ENCODE measurements around the gene FTO. TPM values are rescaled to one million over a fixed set of nuclear protein-coding genes. Genes with fewer than 3 reads are reported as not detected.

The FTO gene
- total RNA-seq, 2 donors from 2014 or later = 55.4 to 57.4 TPM

- DNase-seq (ENCODE audit: low spot score) (no peak), ATAC-seq (peak in 1 of 2 donors; percentile 41)
- H3K27me3 Mint-ChIP-seq = no peaks in the 10 kb centered on the region
- H3K4me1 Mint-ChIP-seq (ENCODE audit: low read depth in 2 of 2) = peaks cover 19 to 25% of the 10 kb centered on the region in 2 donors
- peaks cover 4% of the 10 kb centered on the region for H3K36me3 Mint-ChIP-seq
- H3K27ac Mint-ChIP-seq = peak overlapping the region in 1 of 2 donors; percentile 7
- H3K9me3 Mint-ChIP-seq = no peaks in the 10 kb centered on the region
- H3K4me3 Mint-ChIP-seq = no peak overlapping the region
These were observed 117.5 kb downstream of the FTO start for GRCh38 chr16:53821487-53821886.

- DNase-seq (ENCODE audit: low spot score) (no peak), ATAC-seq (no peak)
- H3K4me3 Mint-ChIP-seq = no peak overlapping the region
- H3K4me1 Mint-ChIP-seq (ENCODE audit: low read depth in 2 of 2) = peaks cover 14 to 20% of the 10 kb centered on the region in 2 donors
- H3K36me3 Mint-ChIP-seq = no peaks in the 10 kb centered on the region
- no peaks in the 10 kb centered on the region for H3K9me3 Mint-ChIP-seq
- peak overlapping the region in 1 of 2 donors; percentile 7 for H3K27ac Mint-ChIP-seq
- H3K27me3 Mint-ChIP-seq = no peaks in the 10 kb centered on the region
These were observed 118.1 kb downstream of the FTO start for GRCh38 chr16:53821957-53822625.

GRCh38 chr16:53822936-53823529 is 119.1 kb downstream of the FTO start:
- Mint-ChIP-seq H3K4me3 (no peak overlapping the region), H3K27me3 (no peaks in the 10 kb centered on the region), H3K27ac (no peak overlapping the region), H3K9me3 (no peaks in the 10 kb centered on the region), H3K36me3 (no peaks in the 10 kb centered on the region), H3K4me1 (ENCODE audit: low read depth in 2 of 2) (peaks cover 14 to 20% of the 10 kb centered on the region in 2 donors)
- DNase-seq (ENCODE audit: low spot score) = no peak
- ATAC-seq = no peak

GRCh38 chr16:53826658-53827057 is 122.7 kb downstream of the FTO start:
- H3K4me1 Mint-ChIP-seq (ENCODE audit: low read depth in 2 of 2) = peaks cover 7 to 9% of the 10 kb centered on the region in 2 donors
- no peaks in the 10 kb centered on the region for H3K36me3 Mint-ChIP-seq
- H3K27me3 Mint-ChIP-seq = no peaks in the 10 kb centered on the region
- no peak overlapping the region for H3K4me3 Mint-ChIP-seq
- no peak for ATAC-seq
- H3K27ac Mint-ChIP-seq = no peak overlapping the region
- DNase-seq (ENCODE audit: low spot score) = no peak
- H3K9me3 Mint-ChIP-seq = no peaks in the 10 kb centered on the region

GRCh38 chr16:53827741-53828140 is 123.8 kb downstream of the FTO start:
- ATAC-seq = no peak
- Mint-ChIP-seq H3K27ac (no peak overlapping the region), H3K9me3 (no peaks in the 10 kb centered on the region), H3K4me1 (ENCODE audit: low read depth in 2 of 2) (peaks cover 0 to 5% of the 10 kb centered on the region in 2 donors), H3K27me3 (no peaks in the 10 kb centered on the region), H3K4me3 (no peak overlapping the region), H3K36me3 (peaks cover under 1% of the 10 kb centered on the region)
- no peak for DNase-seq (ENCODE audit: low spot score)

GRCh38 chr16:53829186-53829747 is 125.3 kb downstream of the FTO start:
- no peak overlapping the region for H3K4me3 Mint-ChIP-seq
- H3K9me3 Mint-ChIP-seq = no peaks in the 10 kb centered on the region
- ATAC-seq = no peak
- no peaks in the 10 kb centered on the region for H3K27me3 Mint-ChIP-seq
- no peak for DNase-seq (ENCODE audit: low spot score)
- peaks cover 0 to 5% of the 10 kb centered on the region in 2 donors for H3K4me1 Mint-ChIP-seq (ENCODE audit: low read depth in 2 of 2)
- H3K36me3 Mint-ChIP-seq = peaks cover 4% of the 10 kb centered on the region
- H3K27ac Mint-ChIP-seq = no peak overlapping the region

GRCh38 chr16:53832896-53833544 is 129.1 kb downstream of the FTO start:
- no peak for DNase-seq (ENCODE audit: low spot score)
- Mint-ChIP-seq H3K4me1 (ENCODE audit: low read depth in 2 of 2) (peaks cover 0 to 17% of the 10 kb centered on the region in 2 donors), H3K27me3 (no peaks in the 10 kb centered on the region), H3K27ac (no peak overlapping the region), H3K4me3 (no peak overlapping the region), H3K9me3 (no peaks in the 10 kb centered on the region), H3K36me3 (peaks cover 4% of the 10 kb centered on the region)
- no peak for ATAC-seq

GRCh38 chr16:53836142-53836541 is 132.2 kb downstream of the FTO start:
- H3K27ac Mint-ChIP-seq = no peak overlapping the region
- no peaks in the 10 kb centered on the region for H3K9me3 Mint-ChIP-seq
- DNase-seq (ENCODE audit: low spot score) = no peak
- H3K36me3 Mint-ChIP-seq = peaks cover 4% of the 10 kb centered on the region
- no peak for ATAC-seq
- H3K4me1 Mint-ChIP-seq (ENCODE audit: low read depth in 2 of 2) = peaks cover 0 to 23% of the 10 kb centered on the region in 2 donors
- H3K4me3 Mint-ChIP-seq = no peak overlapping the region
- no peaks in the 10 kb centered on the region for H3K27me3 Mint-ChIP-seq

GRCh38 chr16:53836680-53837079 is 132.7 kb downstream of the FTO start:
- no peaks in the 10 kb centered on the region for H3K9me3 Mint-ChIP-seq
- H3K4me3 Mint-ChIP-seq = no peak overlapping the region
- DNase-seq (ENCODE audit: low spot score) = no peak
- no peak overlapping the region for H3K27ac Mint-ChIP-seq
- peaks cover 4% of the 10 kb centered on the region for H3K36me3 Mint-ChIP-seq
- H3K27me3 Mint-ChIP-seq = no peaks in the 10 kb centered on the region
- no peak for ATAC-seq
- peaks cover 0 to 20% of the 10 kb centered on the region in 2 donors for H3K4me1 Mint-ChIP-seq (ENCODE audit: low read depth in 2 of 2)

GRCh38 chr16:53837426-53837825 is 133.5 kb downstream of the FTO start:
- peaks cover 4% of the 10 kb centered on the region for H3K36me3 Mint-ChIP-seq
- no peak overlapping the region for H3K27ac Mint-ChIP-seq
- no peaks in the 10 kb centered on the region for H3K9me3 Mint-ChIP-seq
- no peaks in the 10 kb centered on the region for H3K27me3 Mint-ChIP-seq
- no peak overlapping the region for H3K4me3 Mint-ChIP-seq
- ATAC-seq = no peak
- no peak for DNase-seq (ENCODE audit: low spot score)
- peaks cover 0 to 18% of the 10 kb centered on the region in 2 donors for H3K4me1 Mint-ChIP-seq (ENCODE audit: low read depth in 2 of 2)

GRCh38 chr16:53839150-53839549 is 135.2 kb downstream of the FTO start:
- no peaks in the 10 kb centered on the region for H3K36me3 Mint-ChIP-seq
- no peaks in the 10 kb centered on the region for H3K27me3 Mint-ChIP-seq

GRCh38 chr16:53840456-53840855 is 136.5 kb downstream of the FTO start:
- Mint-ChIP-seq H3K4me3 (no peak overlapping the region), H3K9me3 (no peaks in the 10 kb centered on the region), H3K27ac (no peak overlapping the region), H3K27me3 (no peaks in the 10 kb centered on the region), H3K36me3 (peaks cover 7% of the 10 kb centered on the region), H3K4me1 (ENCODE audit: low read depth in 2 of 2) (peaks cover 0 to 13% of the 10 kb centered on the region in 2 donors)
- ATAC-seq (no peak), DNase-seq (ENCODE audit: low spot score) (no peak)

More at GRCh38 chr16:53839150-53839549, 135.2 kb downstream of the FTO start:
- no peak for ATAC-seq
- no peak overlapping the region for H3K27ac Mint-ChIP-seq
- DNase-seq (ENCODE audit: low spot score) = no peak
- peaks cover 0 to 18% of the 10 kb centered on the region in 2 donors for H3K4me1 Mint-ChIP-seq (ENCODE audit: low read depth in 2 of 2)
- no peak overlapping the region for H3K4me3 Mint-ChIP-seq
- H3K9me3 Mint-ChIP-seq = no peaks in the 10 kb centered on the region

GRCh38 chr16:53841884-53842283 is 137.9 kb downstream of the FTO start:
- H3K4me1 Mint-ChIP-seq (ENCODE audit: low read depth in 2 of 2) = peaks cover 0 to 11% of the 10 kb centered on the region in 2 donors
- DNase-seq (ENCODE audit: low spot score) = no peak

GRCh38 chr16:53843084-53843483 is 139.1 kb downstream of the FTO start:
- no peaks in the 10 kb centered on the region for H3K27me3 Mint-ChIP-seq
- H3K4me1 Mint-ChIP-seq (ENCODE audit: low read depth in 2 of 2) = peaks cover 0 to 5% of the 10 kb centered on the region in 2 donors
- H3K9me3 Mint-ChIP-seq = no peaks in the 10 kb centered on the region
- DNase-seq (ENCODE audit: low spot score) = no peak
- no peak overlapping the region for H3K27ac Mint-ChIP-seq
- no peak overlapping the region for H3K4me3 Mint-ChIP-seq
- H3K36me3 Mint-ChIP-seq = peaks cover 7% of the 10 kb centered on the region
- ATAC-seq = no peak

More at GRCh38 chr16:53841884-53842283, 137.9 kb downstream of the FTO start:
- Mint-ChIP-seq H3K36me3 (peaks cover 7% of the 10 kb centered on the region), H3K4me3 (no peak overlapping the region), H3K9me3 (no peaks in the 10 kb centered on the region), H3K27me3 (no peaks in the 10 kb centered on the region), H3K27ac (no peak overlapping the region)
- no peak for ATAC-seq

Data from natural killer cell treated with Interleukin-12 subunit alpha and Interleukin-12 subunit beta and Interleukin-15 and Interleukin-18, amount 100 ng/mL, for 72 hours (primary cell).